ENCODE measurements around the gene AGAP1.

AGAP1 gene

DNA sequence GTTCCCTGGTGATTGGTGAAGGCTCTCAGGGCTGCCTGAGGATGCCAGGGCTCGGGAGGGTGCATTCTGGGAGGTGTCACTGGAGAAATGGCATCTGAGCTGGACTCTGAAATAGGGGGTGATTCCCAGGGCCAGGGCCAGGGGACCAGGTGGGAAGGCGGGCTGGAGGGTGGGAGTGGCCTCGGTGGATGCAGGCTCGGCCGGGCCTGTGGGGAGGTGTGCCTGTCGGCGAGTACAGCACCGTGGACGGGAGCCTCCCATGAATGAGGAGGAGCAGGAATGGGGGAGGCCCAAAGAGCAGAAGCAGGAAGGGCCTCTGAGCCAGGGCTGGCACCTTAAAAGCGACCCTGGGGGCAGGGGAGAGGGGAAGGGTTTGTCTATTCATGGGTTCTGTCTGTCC lies 557.5 kb downstream of the AGAP1 start:
- Histone ChIP-seq H3K4me3 (ENCODE audit: low read depth in 1 of 2, low read length in 2 of 2) (no peak overlapping the region), H3K36me3 (ENCODE audit: control insufficient read depth in 1 of 2, insufficient read depth in 2 of 2, low read length in 2 of 2) (peaks cover 6 to 26% of the 10 kb centered on the region in 2 donors), H3K4me1 (ENCODE audit: control insufficient read depth in 1 of 2, insufficient read depth in 2 of 2, low read length in 2 of 2) (no peaks in the 10 kb centered on the region), H3K27me3 (ENCODE audit: control insufficient read depth in 1 of 2, insufficient read depth in 2 of 2, low read length in 2 of 2) (no peaks in the 10 kb centered on the region), H3K9me3 (ENCODE audit: control insufficient read depth in 1 of 2, low read length in 2 of 2) (no peaks in the 10 kb centered on the region), H3K9ac (ENCODE audit: low read depth in 1 of 2, low read length in 2 of 2) (no peak overlapping the region), H3K27ac (ENCODE audit: low read depth, low read length) (no peak overlapping the region)

DNA sequence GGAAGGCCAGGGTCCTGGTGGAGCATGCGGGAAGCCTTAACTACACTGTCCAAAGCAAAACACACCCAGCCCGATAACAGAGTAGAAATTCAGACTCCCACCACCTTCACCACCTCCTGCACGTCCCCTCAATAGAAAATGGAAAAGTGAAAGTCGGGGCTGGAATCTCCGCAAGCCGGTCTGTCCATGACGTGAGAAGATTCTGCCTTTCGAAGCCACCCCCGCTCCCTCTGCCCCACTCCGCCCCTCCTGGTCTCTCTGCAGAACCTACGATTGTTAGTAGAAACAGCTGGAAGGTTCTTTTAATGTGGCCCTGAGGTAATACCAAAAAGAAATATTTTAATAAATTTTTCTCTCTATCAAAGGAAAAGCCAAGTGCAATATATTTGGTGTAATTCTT lies 558.0 kb downstream of the AGAP1 start:
- H3K27ac ChIP-seq (ENCODE audit: low read depth, low read length) = no peak overlapping the region
- no peaks in the 10 kb centered on the region for H3K9me3 ChIP-seq (ENCODE audit: control insufficient read depth in 1 of 2, low read length in 2 of 2)
- H3K4me1 ChIP-seq (ENCODE audit: control insufficient read depth in 1 of 2, insufficient read depth in 2 of 2, low read length in 2 of 2) = no peaks in the 10 kb centered on the region
- no peak overlapping the region for H3K9ac ChIP-seq (ENCODE audit: low read depth in 1 of 2, low read length in 2 of 2)
- H3K4me3 ChIP-seq (ENCODE audit: low read depth in 1 of 2, low read length in 2 of 2) = no peak overlapping the region
- H3K36me3 ChIP-seq (ENCODE audit: control insufficient read depth in 1 of 2, insufficient read depth in 2 of 2, low read length in 2 of 2) = peaks cover 6 to 26% of the 10 kb centered on the region in 2 donors
- H3K27me3 ChIP-seq (ENCODE audit: control insufficient read depth in 1 of 2, insufficient read depth in 2 of 2, low read length in 2 of 2) = no peaks in the 10 kb centered on the region

DNA sequence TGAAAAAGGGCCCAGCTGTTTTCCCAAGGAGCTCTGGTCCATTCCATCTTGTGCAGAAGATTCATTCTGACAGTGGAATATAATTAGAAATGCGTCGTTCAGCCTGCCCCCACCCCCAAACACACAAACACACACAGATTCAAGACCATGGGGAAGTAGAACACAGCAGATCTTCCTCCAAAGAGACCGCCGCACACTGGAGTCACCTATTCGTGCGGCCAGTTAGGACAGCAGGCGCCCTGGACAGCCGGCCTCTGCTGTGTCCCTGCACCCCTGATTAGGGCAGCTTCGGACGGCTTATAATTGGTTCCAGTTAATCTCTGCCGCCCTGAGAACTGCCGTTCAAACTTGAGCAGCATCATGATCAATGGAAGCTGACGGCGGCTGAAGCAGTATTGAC lies 558.4 kb downstream of the AGAP1 start:
- Histone ChIP-seq H3K9ac (ENCODE audit: low read depth in 1 of 2, low read length in 2 of 2) (no peak overlapping the region), H3K4me3 (ENCODE audit: low read depth in 1 of 2, low read length in 2 of 2) (no peak overlapping the region), H3K9me3 (ENCODE audit: control insufficient read depth in 1 of 2, low read length in 2 of 2) (no peaks in the 10 kb centered on the region), H3K27me3 (ENCODE audit: control insufficient read depth in 1 of 2, insufficient read depth in 2 of 2, low read length in 2 of 2) (no peaks in the 10 kb centered on the region), H3K36me3 (ENCODE audit: control insufficient read depth in 1 of 2, insufficient read depth in 2 of 2, low read length in 2 of 2) (peaks cover 6 to 26% of the 10 kb centered on the region in 2 donors), H3K27ac (ENCODE audit: low read depth, low read length) (no peak overlapping the region), H3K4me1 (ENCODE audit: control insufficient read depth in 1 of 2, insufficient read depth in 2 of 2, low read length in 2 of 2) (no peaks in the 10 kb centered on the region)

DNA sequence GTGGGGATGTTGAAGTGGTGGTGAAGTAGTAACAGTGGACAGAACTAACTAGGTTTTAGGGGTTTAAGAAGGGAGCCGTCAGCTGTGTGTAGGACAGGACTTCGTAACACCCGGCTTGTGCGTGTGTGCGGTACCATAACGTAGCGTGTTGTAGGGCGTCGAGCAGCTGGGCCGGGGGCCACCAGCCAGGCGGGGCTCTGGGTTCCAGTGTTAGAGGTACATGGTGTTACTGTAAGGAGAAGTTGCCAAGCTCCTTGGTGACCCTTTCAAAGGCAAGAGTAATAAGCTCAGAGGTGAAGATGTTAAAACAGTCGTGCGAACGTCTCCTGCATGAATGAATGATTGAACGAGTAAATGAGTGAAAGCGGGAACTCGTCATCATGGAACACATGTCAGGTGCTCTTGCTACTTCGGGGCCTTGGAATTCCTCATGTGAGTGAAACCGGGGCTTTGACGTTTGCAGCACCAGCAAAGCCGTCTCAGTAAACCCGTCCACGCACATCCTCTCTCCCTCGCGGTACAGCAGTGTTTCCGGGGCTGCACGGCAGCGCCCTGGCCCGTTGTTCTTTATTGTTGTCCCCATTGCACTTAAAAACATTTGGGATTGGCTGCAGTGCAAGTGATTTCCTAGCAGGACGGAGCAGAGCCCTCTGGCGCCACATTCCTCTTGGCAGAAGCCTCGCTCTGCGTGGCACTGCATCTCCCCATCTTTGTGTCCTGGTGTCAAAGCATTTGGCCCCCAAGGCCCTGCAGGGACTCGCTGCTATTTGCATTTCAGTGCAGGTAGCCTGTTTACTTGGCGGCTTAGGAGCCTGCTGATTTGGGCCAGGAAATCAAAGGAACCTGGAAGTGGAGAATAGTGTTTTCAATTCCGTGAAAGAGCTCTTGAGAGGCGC lies 559.3 kb downstream of the AGAP1 start:
- peaks cover 8 to 30% of the 10 kb centered on the region in 2 donors for H3K36me3 ChIP-seq (ENCODE audit: control insufficient read depth in 1 of 2, insufficient read depth in 2 of 2, low read length in 2 of 2)
- no peaks in the 10 kb centered on the region for H3K4me1 ChIP-seq (ENCODE audit: control insufficient read depth in 1 of 2, insufficient read depth in 2 of 2, low read length in 2 of 2)
- H3K27me3 ChIP-seq (ENCODE audit: control insufficient read depth in 1 of 2, insufficient read depth in 2 of 2, low read length in 2 of 2) = no peaks in the 10 kb centered on the region
- no peak overlapping the region for H3K4me3 ChIP-seq (ENCODE audit: low read depth in 1 of 2, low read length in 2 of 2)
- H3K9me3 ChIP-seq (ENCODE audit: control insufficient read depth in 1 of 2, low read length in 2 of 2) = peaks cover 0 to 3% of the 10 kb centered on the region in 2 donors
- H3K27ac ChIP-seq (ENCODE audit: low read depth, low read length) = no peak overlapping the region
- H3K9ac ChIP-seq (ENCODE audit: low read depth in 1 of 2, low read length in 2 of 2) = no peak overlapping the region

DNA sequence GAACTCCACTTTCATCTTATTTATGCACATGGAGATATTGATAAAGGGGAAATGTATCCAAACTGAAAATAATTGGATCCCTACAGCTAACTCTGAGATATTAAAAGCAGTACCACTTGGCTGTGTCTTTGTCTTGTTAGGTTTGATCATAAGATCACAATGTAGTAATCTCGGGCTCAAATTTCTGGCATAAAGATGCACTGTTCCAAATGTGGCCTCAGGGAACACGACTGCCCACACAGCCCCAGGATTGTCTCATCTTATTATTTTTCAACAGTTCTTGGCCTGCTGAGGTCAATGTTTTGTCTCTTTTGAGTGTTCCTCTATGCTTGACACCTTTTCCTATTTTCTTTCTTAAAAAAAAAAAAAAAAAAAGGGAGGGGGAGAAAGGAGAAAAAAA lies 560.3 kb downstream of the AGAP1 start:
- H3K4me3 ChIP-seq (ENCODE audit: low read depth in 1 of 2, low read length in 2 of 2) = no peak overlapping the region
- no peak overlapping the region for H3K9ac ChIP-seq (ENCODE audit: low read depth in 1 of 2, low read length in 2 of 2)
- H3K4me1 ChIP-seq (ENCODE audit: control insufficient read depth in 1 of 2, insufficient read depth in 2 of 2, low read length in 2 of 2) = no peaks in the 10 kb centered on the region
- peaks cover 0 to 8% of the 10 kb centered on the region in 2 donors for H3K9me3 ChIP-seq (ENCODE audit: control insufficient read depth in 1 of 2, low read length in 2 of 2)
- H3K27me3 ChIP-seq (ENCODE audit: control insufficient read depth in 1 of 2, insufficient read depth in 2 of 2, low read length in 2 of 2) = no peaks in the 10 kb centered on the region
- H3K36me3 ChIP-seq (ENCODE audit: control insufficient read depth in 1 of 2, insufficient read depth in 2 of 2, low read length in 2 of 2) = peaks cover 8 to 21% of the 10 kb centered on the region in 2 donors
- no peak overlapping the region for H3K27ac ChIP-seq (ENCODE audit: low read depth, low read length)

DNA sequence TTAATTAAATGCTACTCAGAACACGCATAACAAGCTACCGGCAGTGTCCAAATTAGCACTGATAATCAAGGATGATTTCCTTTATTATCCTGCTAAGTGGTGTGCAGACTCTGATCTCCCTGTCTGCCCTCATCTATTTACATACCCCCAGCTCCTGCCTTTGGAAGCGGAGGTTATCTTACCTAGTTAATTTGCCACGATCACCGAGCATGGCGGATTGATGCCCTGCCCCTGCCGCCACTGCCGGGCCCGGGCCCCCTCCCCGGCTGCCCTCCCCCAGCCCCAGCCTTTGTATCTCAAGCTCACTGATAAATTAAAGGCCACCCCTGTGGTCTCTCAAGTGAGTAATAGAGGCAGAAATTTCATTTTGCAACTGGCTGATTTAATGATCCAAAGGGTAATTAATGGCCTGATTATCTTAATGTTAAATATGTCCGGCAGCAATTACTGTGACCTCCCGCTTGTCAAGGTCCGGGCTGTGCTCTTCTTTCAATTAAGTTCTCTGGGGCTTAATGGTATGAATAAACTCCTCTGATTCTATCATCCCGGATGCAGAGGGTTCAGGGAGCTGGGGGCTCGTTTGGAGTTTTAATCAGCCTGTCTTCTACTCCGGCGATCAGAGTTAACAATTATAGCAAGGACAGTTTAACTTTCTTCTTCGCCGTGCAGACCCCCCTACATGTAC lies 560.9 kb downstream of the AGAP1 start:
- no peaks in the 10 kb centered on the region for H3K27me3 ChIP-seq (ENCODE audit: control insufficient read depth in 1 of 2, insufficient read depth in 2 of 2, low read length in 2 of 2)
- no peak overlapping the region for H3K4me3 ChIP-seq (ENCODE audit: low read depth in 1 of 2, low read length in 2 of 2)

DNA sequence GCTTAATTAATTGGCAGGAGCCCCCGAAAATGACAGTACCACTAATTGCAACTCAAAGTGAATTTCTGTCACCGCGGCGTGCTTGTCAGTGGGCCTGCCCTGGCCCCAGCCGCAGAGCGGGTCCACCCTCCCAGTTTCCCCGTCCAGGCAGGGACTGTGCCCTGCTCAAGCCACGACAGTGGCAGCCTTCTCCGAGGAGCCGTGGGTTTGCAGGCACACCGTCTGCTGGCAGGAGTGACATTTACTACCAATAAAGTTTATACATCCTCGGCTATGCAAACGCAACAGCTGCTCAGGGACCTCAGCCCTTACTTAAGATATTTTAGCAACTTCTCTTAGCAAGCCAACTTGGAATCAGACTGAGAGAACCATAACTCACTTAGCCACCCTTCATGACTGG lies 561.6 kb downstream of the AGAP1 start:
- no peaks in the 10 kb centered on the region for H3K27me3 ChIP-seq (ENCODE audit: control insufficient read depth in 1 of 2, insufficient read depth in 2 of 2, low read length in 2 of 2)
- peaks cover 8 to 15% of the 10 kb centered on the region in 2 donors for H3K36me3 ChIP-seq (ENCODE audit: control insufficient read depth in 1 of 2, insufficient read depth in 2 of 2, low read length in 2 of 2)
- no peaks in the 10 kb centered on the region for H3K4me1 ChIP-seq (ENCODE audit: control insufficient read depth in 1 of 2, insufficient read depth in 2 of 2, low read length in 2 of 2)
- H3K27ac ChIP-seq (ENCODE audit: low read depth, low read length) = no peak overlapping the region
- H3K4me3 ChIP-seq (ENCODE audit: low read depth in 1 of 2, low read length in 2 of 2) = no peak overlapping the region
- H3K9ac ChIP-seq (ENCODE audit: low read depth in 1 of 2, low read length in 2 of 2) = no peak overlapping the region
- H3K9me3 ChIP-seq (ENCODE audit: control insufficient read depth in 1 of 2, low read length in 2 of 2) = peaks cover 0 to 8% of the 10 kb centered on the region in 2 donors

More for the DNA sequence above, 560.9 kb downstream of the AGAP1 start:
- Histone ChIP-seq H3K36me3 (ENCODE audit: control insufficient read depth in 1 of 2, insufficient read depth in 2 of 2, low read length in 2 of 2) (peaks cover 8 to 17% of the 10 kb centered on the region in 2 donors), H3K4me1 (ENCODE audit: control insufficient read depth in 1 of 2, insufficient read depth in 2 of 2, low read length in 2 of 2) (no peaks in the 10 kb centered on the region), H3K27ac (ENCODE audit: low read depth, low read length) (no peak overlapping the region), H3K9me3 (ENCODE audit: control insufficient read depth in 1 of 2, low read length in 2 of 2) (peaks cover 0 to 8% of the 10 kb centered on the region in 2 donors), H3K9ac (ENCODE audit: low read depth in 1 of 2, low read length in 2 of 2) (no peak overlapping the region)

DNA sequence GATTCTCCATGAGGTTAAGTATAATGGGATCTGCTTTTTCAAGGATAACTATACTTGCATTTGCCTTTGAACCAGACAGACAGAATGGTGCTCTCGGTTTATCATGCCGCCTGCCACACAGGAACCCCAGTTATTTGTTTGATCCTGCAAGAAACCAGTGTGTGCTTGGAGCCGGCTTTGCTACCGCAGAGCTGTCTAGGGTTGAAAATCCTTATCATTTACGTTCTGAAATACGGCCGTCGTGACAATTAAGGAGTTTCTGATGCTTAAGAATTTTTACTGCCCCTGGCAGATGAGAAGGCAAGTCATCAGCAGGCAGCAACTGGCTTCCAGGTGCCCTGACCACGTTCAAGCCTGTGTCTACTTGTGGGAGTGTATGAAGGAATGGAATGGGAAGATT lies 562.3 kb downstream of the AGAP1 start:
- Histone ChIP-seq H3K9me3 (ENCODE audit: control insufficient read depth in 1 of 2, low read length in 2 of 2) (peaks cover 0 to 8% of the 10 kb centered on the region in 2 donors), H3K4me1 (ENCODE audit: control insufficient read depth in 1 of 2, insufficient read depth in 2 of 2, low read length in 2 of 2) (no peaks in the 10 kb centered on the region), H3K36me3 (ENCODE audit: control insufficient read depth in 1 of 2, insufficient read depth in 2 of 2, low read length in 2 of 2) (peaks cover 8 to 12% of the 10 kb centered on the region in 2 donors), H3K9ac (ENCODE audit: low read depth in 1 of 2, low read length in 2 of 2) (no peak overlapping the region), H3K4me3 (ENCODE audit: low read depth in 1 of 2, low read length in 2 of 2) (no peak overlapping the region), H3K27me3 (ENCODE audit: control insufficient read depth in 1 of 2, insufficient read depth in 2 of 2, low read length in 2 of 2) (no peaks in the 10 kb centered on the region), H3K27ac (ENCODE audit: low read depth, low read length) (no peak overlapping the region)

DNA sequence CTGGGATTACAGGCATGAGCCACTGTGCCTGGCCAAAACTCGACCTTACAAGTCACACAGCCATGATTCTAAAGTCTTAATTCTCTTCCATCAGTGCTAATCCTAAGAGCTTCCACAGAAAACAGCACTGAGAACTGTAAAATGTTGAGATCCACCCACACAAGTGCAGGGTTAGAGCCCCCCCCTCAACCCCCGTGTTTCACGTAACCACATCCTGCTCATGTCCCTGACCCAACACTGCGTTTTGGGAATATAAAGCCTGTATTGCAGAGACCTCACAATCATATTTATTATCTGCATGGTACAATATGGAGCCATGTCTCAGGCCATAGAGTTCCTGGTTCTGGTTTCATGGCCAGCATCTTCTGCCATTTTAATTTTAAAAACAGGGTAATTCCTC lies 563.5 kb downstream of the AGAP1 start:
- Histone ChIP-seq H3K9me3 (ENCODE audit: control insufficient read depth in 1 of 2, low read length in 2 of 2) (peaks cover 0 to 8% of the 10 kb centered on the region in 2 donors), H3K4me1 (ENCODE audit: control insufficient read depth in 1 of 2, insufficient read depth in 2 of 2, low read length in 2 of 2) (no peaks in the 10 kb centered on the region), H3K27me3 (ENCODE audit: control insufficient read depth in 1 of 2, insufficient read depth in 2 of 2, low read length in 2 of 2) (no peaks in the 10 kb centered on the region), H3K4me3 (ENCODE audit: low read depth in 1 of 2, low read length in 2 of 2) (no peak overlapping the region), H3K9ac (ENCODE audit: low read depth in 1 of 2, low read length in 2 of 2) (no peak overlapping the region), H3K36me3 (ENCODE audit: control insufficient read depth in 1 of 2, insufficient read depth in 2 of 2, low read length in 2 of 2) (peaks cover 8% of the 10 kb centered on the region in 2 donors), H3K27ac (ENCODE audit: low read depth, low read length) (no peak overlapping the region)

DNA sequence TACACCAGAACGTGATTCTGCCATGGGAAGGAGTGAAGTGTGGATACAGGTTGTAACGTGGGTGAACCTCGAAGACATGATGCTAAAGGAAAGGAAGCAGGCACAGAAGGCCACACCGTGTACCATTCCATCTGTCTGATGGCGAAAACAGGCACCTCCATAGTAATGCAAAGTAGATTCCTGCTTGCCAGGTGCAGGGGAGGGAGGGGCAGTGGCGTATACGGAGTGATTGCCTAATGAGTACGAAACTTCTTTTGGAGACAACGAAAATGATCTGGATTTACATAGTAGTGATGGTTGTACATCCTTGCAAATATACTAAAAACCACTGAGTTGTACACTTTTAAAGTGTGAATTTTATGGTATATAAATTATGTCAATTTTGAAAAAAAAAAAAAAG lies 567.7 kb downstream of the AGAP1 start:
- H3K36me3 ChIP-seq (ENCODE audit: control insufficient read depth in 1 of 2, insufficient read depth in 2 of 2, low read length in 2 of 2) = peaks cover 8 to 15% of the 10 kb centered on the region in 2 donors
- H3K27me3 ChIP-seq (ENCODE audit: control insufficient read depth in 1 of 2, insufficient read depth in 2 of 2, low read length in 2 of 2) = no peaks in the 10 kb centered on the region
- no peak overlapping the region for H3K9ac ChIP-seq (ENCODE audit: low read depth in 1 of 2, low read length in 2 of 2)
- no peak overlapping the region for H3K4me3 ChIP-seq (ENCODE audit: low read depth in 1 of 2, low read length in 2 of 2)
- H3K9me3 ChIP-seq (ENCODE audit: control insufficient read depth in 1 of 2, low read length in 2 of 2) = peaks cover 0 to 8% of the 10 kb centered on the region in 2 donors
- H3K4me1 ChIP-seq (ENCODE audit: control insufficient read depth in 1 of 2, insufficient read depth in 2 of 2, low read length in 2 of 2) = no peaks in the 10 kb centered on the region
- H3K27ac ChIP-seq (ENCODE audit: low read depth, low read length) = no peak overlapping the region

Measured in duodenal mucosa (tissue), 2 donors.